ENCODE measurements around the gene XKR7. TPM values are rescaled to one million over a fixed set of nuclear protein-coding genes. Genes with fewer than 3 reads are reported as not detected.

Gene XKR7
- total and polyA plus RNA-seq, 4 donors, result 0.02 to 0.12 (median 0.05) TPM

DNA sequence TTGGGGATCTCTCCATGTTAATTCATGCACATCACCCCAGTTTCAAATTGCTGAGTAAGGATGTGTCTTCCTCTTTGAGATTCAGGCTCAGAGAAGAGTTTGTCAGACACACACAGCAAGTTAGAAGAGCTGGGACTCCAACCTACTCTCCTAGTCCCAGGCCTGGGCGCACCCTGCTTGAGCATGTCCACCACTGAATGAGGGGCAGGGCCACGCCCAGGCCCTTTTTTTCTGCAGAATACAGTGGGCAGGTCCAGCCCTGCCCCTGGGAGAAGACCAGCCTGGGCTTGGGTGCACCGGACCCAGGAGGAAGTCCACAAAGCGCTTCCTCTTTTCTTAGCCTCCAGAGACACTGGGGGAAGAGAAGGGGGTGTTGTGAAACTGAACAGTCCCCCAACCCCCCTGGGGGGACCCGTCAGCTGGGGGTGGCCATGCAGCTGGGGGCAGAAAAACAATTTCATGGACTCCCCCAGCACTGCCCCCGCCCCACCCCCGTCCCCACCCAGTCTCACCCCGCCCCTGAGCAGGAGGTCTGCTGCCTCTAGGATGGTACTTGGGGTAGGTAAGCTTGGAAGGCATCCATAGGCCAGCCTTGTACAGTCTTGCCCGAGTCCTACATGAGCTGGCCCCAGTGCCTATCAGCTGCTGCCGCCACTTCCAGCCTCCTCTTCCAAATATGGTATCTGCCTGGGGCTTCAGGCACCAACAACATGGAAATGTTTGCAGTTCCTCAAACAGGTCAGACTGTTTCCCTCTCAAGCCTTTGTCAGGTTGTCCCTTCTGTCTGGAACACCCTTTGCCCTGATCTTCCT lies 72.4 kb downstream of the XKR7 start:
- TF ChIP-seq, protein P1, sequence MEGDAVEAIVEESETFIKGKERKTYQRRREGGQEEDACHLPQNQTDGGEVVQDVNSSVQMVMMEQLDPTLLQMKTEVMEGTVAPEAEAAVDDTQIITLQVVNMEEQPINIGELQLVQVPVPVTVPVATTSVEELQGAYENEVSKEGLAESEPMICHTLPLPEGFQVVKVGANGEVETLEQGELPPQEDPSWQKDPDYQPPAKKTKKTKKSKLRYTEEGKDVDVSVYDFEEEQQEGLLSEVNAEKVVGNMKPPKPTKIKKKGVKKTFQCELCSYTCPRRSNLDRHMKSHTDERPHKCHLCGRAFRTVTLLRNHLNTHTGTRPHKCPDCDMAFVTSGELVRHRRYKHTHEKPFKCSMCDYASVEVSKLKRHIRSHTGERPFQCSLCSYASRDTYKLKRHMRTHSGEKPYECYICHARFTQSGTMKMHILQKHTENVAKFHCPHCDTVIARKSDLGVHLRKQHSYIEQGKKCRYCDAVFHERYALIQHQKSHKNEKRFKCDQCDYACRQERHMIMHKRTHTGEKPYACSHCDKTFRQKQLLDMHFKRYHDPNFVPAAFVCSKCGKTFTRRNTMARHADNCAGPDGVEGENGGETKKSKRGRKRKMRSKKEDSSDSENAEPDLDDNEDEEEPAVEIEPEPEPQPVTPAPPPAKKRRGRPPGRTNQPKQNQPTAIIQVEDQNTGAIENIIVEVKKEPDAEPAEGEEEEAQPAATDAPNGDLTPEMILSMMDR (IDR thresholded peaks at IDR 0.05; ENCODE audit: control extremely low read depth, extremely low read depth), result no peak
- peaks cover 0 to 1% (median 0%) of the 10 kb centered on the region in 5 donors for H3K4me1 ChIP-seq (ENCODE audit: control insufficient read depth in 5 of 5, insufficient read depth in 5 of 5, low read length in 5 of 5)
- no peaks in the 10 kb centered on the region for H3K36me3 ChIP-seq (ENCODE audit: control insufficient read depth in 4 of 4, insufficient read depth in 4 of 4, low read length in 4 of 4)
- ATAC-seq (ENCODE audit: insufficient read depth, low FRiP score), result peak; percentile 79
- peaks cover 0 to 3% (median 3%) of the 10 kb centered on the region in 3 donors for H3K27me3 ChIP-seq (ENCODE audit: control insufficient read depth in 3 of 3, insufficient read depth in 3 of 3, low read length in 2 of 3)
- WGBS, 2 donors, result 35 to 50% methylated on average over 10 of the region's 10 CpGs
- peak overlapping the region in 1 of 2 donors; percentile 67 for H3K27ac ChIP-seq (ENCODE audit: low read depth in 1 of 2, low read length in 1 of 2)
- H3K4me3 ChIP-seq, result no peak overlapping the region
- DNase-seq, result no peak
- no peak overlapping the region for H3K9ac ChIP-seq (ENCODE audit: insufficient read depth in 1 of 2, low read length in 2 of 2)
- peaks cover 0 to 4% (median 1%) of the 10 kb centered on the region in 4 donors for H3K9me3 ChIP-seq (ENCODE audit: control insufficient read depth in 4 of 4, insufficient read depth in 3 of 4, low read length in 3 of 4)

DNA sequence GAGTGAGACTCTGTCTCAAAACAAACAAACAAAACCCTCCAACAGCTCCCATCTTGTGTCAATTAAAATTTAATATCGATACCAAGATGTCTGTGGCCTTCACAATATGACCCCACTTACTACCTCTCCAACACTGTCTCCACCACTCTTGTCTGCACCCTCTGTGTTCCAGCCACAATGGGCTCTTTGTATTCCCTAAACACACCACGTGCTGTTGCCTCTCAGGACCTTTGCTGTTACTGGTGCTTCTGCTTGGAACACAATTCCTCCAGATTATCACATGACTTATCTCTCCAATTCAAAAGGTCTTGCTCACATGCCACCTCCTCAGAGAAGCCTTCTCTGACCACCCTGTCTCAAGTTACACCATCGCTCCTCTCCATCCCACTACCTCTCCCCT lies 78.0 kb downstream of the XKR7 start:
- no peak overlapping the region for H3K27ac ChIP-seq (ENCODE audit: low read depth in 1 of 2, low read length in 1 of 2)
- peaks cover 0 to 16% (median 15%) of the 10 kb centered on the region in 3 donors for H3K27me3 ChIP-seq (ENCODE audit: control insufficient read depth in 3 of 3, insufficient read depth in 3 of 3, low read length in 2 of 3)
- no peak for ATAC-seq (ENCODE audit: insufficient read depth, low FRiP score)
- DNase-seq, result no peak
- H3K36me3 ChIP-seq (ENCODE audit: control insufficient read depth in 4 of 4, insufficient read depth in 4 of 4, low read length in 4 of 4), result no peaks in the 10 kb centered on the region
- TF ChIP-seq, protein P1 (IDR thresholded peaks at IDR 0.05; ENCODE audit: control extremely low read depth, extremely low read depth), result no peak
- H3K9me3 ChIP-seq (ENCODE audit: control insufficient read depth in 4 of 4, insufficient read depth in 3 of 4, low read length in 3 of 4), result peaks cover 0 to 6% (median 0%) of the 10 kb centered on the region in 4 donors
- 68 to 83% methylated on average over 3 of the region's 3 CpGs for WGBS, 2 donors
- peaks cover 0 to 1% (median 0%) of the 10 kb centered on the region in 5 donors for H3K4me1 ChIP-seq (ENCODE audit: control insufficient read depth in 5 of 5, insufficient read depth in 5 of 5, low read length in 5 of 5)
- no peak overlapping the region for H3K9ac ChIP-seq (ENCODE audit: insufficient read depth in 1 of 2, low read length in 2 of 2)
- H3K4me3 ChIP-seq, result no peak overlapping the region

DNA sequence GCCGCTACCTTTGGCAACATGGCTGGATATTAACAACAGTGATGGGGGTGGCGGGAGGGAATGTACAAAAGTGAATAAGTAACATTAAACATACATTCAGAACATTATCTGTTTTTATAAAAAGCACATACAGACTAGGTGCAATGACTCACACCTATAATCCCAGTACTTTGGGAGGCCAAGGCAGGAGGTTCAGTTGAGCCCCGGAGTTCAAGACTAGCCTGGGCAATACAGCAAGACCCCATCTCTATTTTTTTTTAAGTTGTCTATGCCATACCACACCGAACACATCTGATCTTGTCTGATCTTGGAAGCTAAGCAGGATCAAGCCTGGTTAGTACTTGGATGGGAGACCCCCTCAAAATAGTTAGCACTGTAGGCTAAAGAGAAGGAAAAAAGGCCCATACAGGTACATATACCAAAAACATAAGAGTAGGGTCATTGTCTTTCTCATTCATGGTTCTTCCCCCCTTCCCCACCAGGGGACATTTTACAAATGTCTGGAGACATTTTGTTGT lies 82.4 kb downstream of the XKR7 start:
- H3K36me3 ChIP-seq (ENCODE audit: control insufficient read depth in 4 of 4, insufficient read depth in 4 of 4, low read length in 4 of 4), result no peaks in the 10 kb centered on the region
- H3K27me3 ChIP-seq (ENCODE audit: control insufficient read depth in 3 of 3, insufficient read depth in 3 of 3, low read length in 2 of 3), result peaks cover 0 to 43% (median 42%) of the 10 kb centered on the region in 3 donors
- 93 to 94% methylated on average over 4 of the region's 4 CpGs for WGBS, 2 donors
- no peak overlapping the region for H3K9ac ChIP-seq (ENCODE audit: insufficient read depth in 1 of 2, low read length in 2 of 2)
- H3K4me1 ChIP-seq (ENCODE audit: control insufficient read depth in 5 of 5, insufficient read depth in 5 of 5, low read length in 5 of 5), result peaks cover 0 to 7% (median 0%) of the 10 kb centered on the region in 5 donors
- H3K9me3 ChIP-seq (ENCODE audit: control insufficient read depth in 4 of 4, insufficient read depth in 3 of 4, low read length in 3 of 4), result peaks cover 0 to 6% (median 0%) of the 10 kb centered on the region in 4 donors
- H3K4me3 ChIP-seq, result no peak overlapping the region
- H3K27ac ChIP-seq (ENCODE audit: low read depth in 1 of 2, low read length in 1 of 2), result no peak overlapping the region
- TF ChIP-seq, protein P1 (IDR thresholded peaks at IDR 0.05; ENCODE audit: control extremely low read depth, extremely low read depth), result no peak
- DNase-seq, result no peak
- no peak for ATAC-seq (ENCODE audit: insufficient read depth, low FRiP score)

Measured in lung (tissue), 12 donors.